HG03432 (cell line): ENCODE measurements around the gene MAP2K6.

Experiments
- ATAC-seq: cut with Tn5 transposase; IDR thresholded peaks from one replicate; pipeline ENCODE4 v1.9.1; 2021; ENCODE audit warnings: mild to moderate bottlenecking, moderate library complexity; ENCODE audit not compliant: unreplicated experiment

MAP2K6 gene

GRCh38 chr17:69486779-69487637 is 72.5 kb downstream of the MAP2K6 start:
- ATAC-seq: no peak

- no peak for ATAC-seq
Measured at GRCh38 chr17:69489313-69489712, 74.8 kb downstream of the MAP2K6 start.

- no peak for ATAC-seq
Measured at GRCh38 chr17:69492410-69493071, 78.0 kb downstream of the MAP2K6 start.

GRCh38 chr17:69495787-69496186 is 81.3 kb downstream of the MAP2K6 start:
- no peak for ATAC-seq

GRCh38 chr17:69497161-69497560 is 82.7 kb downstream of the MAP2K6 start:
- no peak for ATAC-seq

GRCh38 chr17:69499318-69499717 is 84.8 kb downstream of the MAP2K6 start:
- no peak for ATAC-seq

GRCh38 chr17:69500911-69501429 is 86.5 kb downstream of the MAP2K6 start:
- no peak for ATAC-seq

GRCh38 chr17:69501591-69502468 is 87.3 kb downstream of the MAP2K6 start:
- ATAC-seq: peak; percentile 42

GRCh38 chr17:69503711-69504110 is 89.2 kb downstream of the MAP2K6 start:
- ATAC-seq: peak; percentile 89

- ATAC-seq: no peak
Measured at GRCh38 chr17:69505740-69506139, 91.2 kb downstream of the MAP2K6 start.

GRCh38 chr17:69506489-69506888 is 92.0 kb downstream of the MAP2K6 start:
- ATAC-seq: no peak

- no peak for ATAC-seq
Measured at GRCh38 chr17:69508814-69509213, 94.3 kb downstream of the MAP2K6 start.

GRCh38 chr17:69511250-69511649 is 96.8 kb downstream of the MAP2K6 start:
- ATAC-seq: no peak

GRCh38 chr17:69512946-69513345 is 98.4 kb downstream of the MAP2K6 start:
- ATAC-seq: no peak

GRCh38 chr17:69516225-69516624 is 101.7 kb downstream of the MAP2K6 start:
- ATAC-seq: no peak

- ATAC-seq: peak; percentile 94
Measured at GRCh38 chr17:69516911-69517310, 102.4 kb downstream of the MAP2K6 start.

GRCh38 chr17:69518951-69519350 is 104.5 kb downstream of the MAP2K6 start:
- ATAC-seq: no peak

- ATAC-seq: peak; percentile 79
Measured at GRCh38 chr17:69523244-69523861, 108.9 kb downstream of the MAP2K6 start.

GRCh38 chr17:69524854-69525253 is 110.4 kb downstream of the MAP2K6 start:
- ATAC-seq: no peak
